ENCODE results near the gene CDKN1A. TPM values are rescaled to one million over a fixed set of nuclear protein-coding genes. Genes with fewer than 3 reads are reported as not detected.
A peak's percentile ranks its signal among the peaks of the same experiment; 100 is the strongest.

Gene CDKN1A
- total and polyA plus RNA-seq, 9 of the 15 experiments (the other 6 are each of a cell fraction or from before 2014, with no cell fraction given): 0.25 to 8.1 (median 5.1) TPM

GRCh38 chr6:36639171-36639808 is 39.2 kb upstream of the CDKN1A start:
- ChIA-PET CTCF (ENCODE audit: low intra/inter-chr PET ratio) (no interaction called here), POLR2A (interaction anchor here (0.6 to 1.0 kb wide), 2 partner anchors 8 to 548 kb away, joined by 3 read pairs; no protein-coding TSS in a partner anchor)
- H3K4me2 ChIP-seq (ENCODE audit: insufficient read depth, low read length): no peak overlapping the region
- peaks cover 0 to 3% of the 10 kb centered on the region in 2 experiments; a peak in 1 of 5 replicates for H3K4me1 ChIP-seq (replicated peaks in 1 of 2; ENCODE audit: control insufficient read depth in 2 of 2, insufficient read depth in 2 of 2, low read length in 2 of 2)
- H3K4me3 ChIP-seq: no peak overlapping the region
- H3K27ac ChIP-seq (ENCODE audit: extremely low read depth, low read depth, low read length): no peak overlapping the region
- FAIRE-seq (no peak), DNase-seq (ENCODE audit: extremely low read depth in 1 of 4, low spot score in 3 of 4) (no peak), ATAC-seq (no peak; the same call in 2 of the 3 replicates)
- no TSS peak for BruUV-seq (replicated peaks)
- no peaks in the 10 kb centered on the region for H3K36me3 ChIP-seq (ENCODE audit: control insufficient read depth, insufficient read depth, low read length)
- H3K9me1 ChIP-seq (ENCODE audit: control insufficient read depth, insufficient read depth, low read length): no peaks in the 10 kb centered on the region
- H3K9me3 ChIP-seq (replicated peaks; ENCODE audit: control insufficient read depth, insufficient read depth, low read depth, low read length): no peaks in the 10 kb centered on the region
- H4K20me1 ChIP-seq (replicated peaks; ENCODE audit: control insufficient read depth, insufficient read depth, low read length): peaks cover 4% of the 10 kb centered on the region; the same call in 1 of the 2 replicates
- 23% methylated on average over 11 of the region's 11 CpGs for WGBS (ENCODE audit: insufficient coverage, low coverage, missing lambda C conversion rate)
- H2AFZ ChIP-seq (ENCODE audit: low read depth, low read length): no peak overlapping the region
- intact Hi-C loops (cut with micrococcal nuclease) (no loop called here), in situ Hi-C loops (cut with MboI) (no loop called here)
- no peaks in the 10 kb centered on the region for H3K79me2 ChIP-seq (ENCODE audit: control insufficient read depth, insufficient read depth, low read length)
- no peak overlapping the region for H3K9ac ChIP-seq (ENCODE audit: insufficient read depth in 1 of 2, low read depth in 2 of 2, low read length in 2 of 2)
- TF ChIP-seq ZNF639 (CRISPR knock-in tag; conservative IDR thresholded peaks at IDR 0.05 in 1 of 2, IDR thresholded peaks at IDR 0.05 in 1 of 2) (0 out of 4 replicates have a peak, but pooled peaks of 1 of the 2 experiments have one; percentile 23), PTRF (tag; IDR thresholded peaks at IDR 0.05) (no peak)
- H3K27me3 ChIP-seq (ENCODE audit: control insufficient read depth in 2 of 2, insufficient read depth in 2 of 2, low read length in 2 of 2): peaks cover 15 to 33% of the 10 kb centered on the region in 2 experiments; a peak in 4 of 5 replicates

Measured in K562 (cell line).